Colonic mucosa (tissue), 4 donors: ENCODE measurements around the gene OS9. TPM values are rescaled to one million over a fixed set of nuclear protein-coding genes. Genes with fewer than 3 reads are reported as not detected.

Experiments used
- DNase-seq: peaks from one replicate; pipeline ENCODE4 v3.0.0-alpha.2; 2020
- H3K27ac ChIP-seq: fragments of 200-600 bp; one replicate; pipeline ENCODE4 v1.8.0; 2021
- H3K27me3 ChIP-seq: fragments of 200-600 bp; one replicate; pipeline ENCODE4 v1.8.0; 2021
- H3K36me3 ChIP-seq: fragments of 200-600 bp; one replicate; pipeline ENCODE4 v1.8.0; 2021
- H3K4me1 ChIP-seq: fragments of 200-600 bp; one replicate; pipeline ENCODE4 v1.8.0; 2021; ENCODE audit warnings: mild to moderate bottlenecking
- H3K4me3 ChIP-seq: fragments of 200-600 bp; one replicate; pipeline ENCODE4 v1.8.0; 2021
- H3K9ac ChIP-seq, 2 donors: one replicate each; pipeline ENCODE4 v1.7.0; 2013; ENCODE audit warnings: control low read depth in 2 of 2, low read depth in 2 of 2, low read length in 2 of 2
- H3K9me3 ChIP-seq: fragments of 200-600 bp; one replicate; pipeline ENCODE4 v1.8.0; 2021
- CTCF ChIP-seq: fragments of 200-600 bp; IDR thresholded peaks from one replicate; pipeline ENCODE4 v1.8.0; 2022; ENCODE audit warnings: antibody characterized with exemption, mild to moderate bottlenecking
- intact Hi-C: fragments of 100-400 bp; cut with DNase I; formaldehyde crosslinking; loops from one replicate; pipeline ENCODE4 v1.14.1; 2022
- total RNA-seq, 2 donors: library from RNA; stranded (reverse); fragmentation: NEBNext Ultra II Directional in 1 of 2; extraction: Animal tissue kit (Norgen Biotek cat#: 25700) in 1 of 2; gene quantifications; one replicate each; pipeline ENCODE4 v1.2.1, GENCODE V29; 2021
- donor health status: healthy.
- donor health status: DM: no; HTN: no; CAD: no.
- donor health status: DM: no; HTN: no; CAD: no.

OS9 gene
- total RNA-seq, 2 donors from 2014 or later, result 219 to 284 TPM

GRCh38 chr12:57741844-57742738, 48.2 kb downstream of the OS9 start:
- Histone ChIP-seq H3K9ac (no peak overlapping the region), H3K27me3 (peaks cover 38% of the 10 kb centered on the region), H3K27ac (peak overlapping the region; percentile 48)

DNA sequence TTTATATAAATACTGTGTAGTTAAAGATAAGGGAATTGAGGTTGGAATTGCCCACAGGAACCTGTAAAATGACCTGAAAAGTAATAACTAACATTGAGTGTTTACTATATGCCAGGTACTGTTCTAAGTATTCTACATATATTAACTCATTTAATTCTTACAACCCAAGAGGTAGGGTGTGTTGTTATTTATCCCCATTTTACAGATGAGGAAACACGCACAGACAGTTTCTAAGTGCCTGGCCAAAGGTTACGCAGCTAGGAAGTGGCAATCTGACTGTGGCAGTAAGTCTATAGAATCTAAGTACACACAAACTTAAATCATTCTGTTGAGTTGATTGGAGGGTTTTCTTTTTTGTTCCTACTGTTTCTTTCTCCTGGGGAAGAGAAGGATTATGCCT, 49.8 kb downstream of the OS9 start:
- Histone ChIP-seq H3K27ac (no peak overlapping the region), H3K9me3 (no peaks in the 10 kb centered on the region), H3K9ac (no peak overlapping the region), H3K36me3 (no peaks in the 10 kb centered on the region), H3K4me3 (no peak overlapping the region), H3K27me3 (peaks cover 21% of the 10 kb centered on the region), H3K4me1 (no peaks in the 10 kb centered on the region)
- TF ChIP-seq CTCF, result no peak
- intact Hi-C loops, result no loop called here
- DNase-seq, result no peak

More at GRCh38 chr12:57741844-57742738, 48.2 kb downstream of the OS9 start:
- no peaks in the 10 kb centered on the region for H3K36me3 ChIP-seq
- intact Hi-C loops, result no loop called here
- TF ChIP-seq CTCF, result no peak
- peaks cover 5% of the 10 kb centered on the region for H3K4me1 ChIP-seq
- DNase-seq, result peak; percentile 51
- H3K9me3 ChIP-seq, result no peaks in the 10 kb centered on the region
- H3K4me3 ChIP-seq, result peak overlapping the region; percentile 21

DNA sequence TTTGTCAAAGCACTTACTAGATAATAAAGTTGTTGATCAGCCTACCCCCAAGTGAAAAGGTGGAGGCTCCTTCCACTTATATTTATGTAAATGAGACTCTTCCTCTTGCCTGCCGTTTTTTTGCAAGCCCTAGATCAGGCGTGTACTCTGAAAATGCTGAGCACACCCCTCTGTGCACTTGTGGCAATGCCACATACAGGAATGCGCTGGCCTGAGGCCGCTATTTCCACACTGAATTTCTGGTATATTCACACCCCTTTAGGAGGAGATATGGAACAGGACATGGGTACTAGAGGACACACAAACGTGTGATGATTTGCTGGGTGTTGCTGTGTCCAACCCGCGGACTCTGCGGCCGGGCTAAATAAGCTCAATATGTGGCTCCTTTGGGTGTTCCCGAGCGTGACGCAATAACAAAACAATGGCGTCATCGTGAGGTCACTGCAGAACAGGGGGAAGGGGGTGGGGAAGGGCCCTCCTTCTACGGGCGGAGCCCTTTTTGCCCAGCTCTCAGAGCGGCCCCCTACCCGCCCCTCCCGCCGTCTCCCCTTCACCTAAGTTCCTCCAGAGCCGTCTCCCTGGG, 50.4 kb downstream of the OS9 start:
- Histone ChIP-seq H3K9me3 (no peaks in the 10 kb centered on the region), H3K36me3 (peaks cover 4% of the 10 kb centered on the region), H3K27ac (peak overlapping the region; percentile 73), H3K9ac (peak overlapping the region in 1 of 2 donors; percentile 97), H3K4me3 (peak overlapping the region; percentile 63), H3K27me3 (peaks cover 16% of the 10 kb centered on the region), H3K4me1 (no peaks in the 10 kb centered on the region)
- no peak for TF ChIP-seq CTCF
- DNase-seq, result peak; percentile 76
- intact Hi-C loops, result no loop called here

DNA sequence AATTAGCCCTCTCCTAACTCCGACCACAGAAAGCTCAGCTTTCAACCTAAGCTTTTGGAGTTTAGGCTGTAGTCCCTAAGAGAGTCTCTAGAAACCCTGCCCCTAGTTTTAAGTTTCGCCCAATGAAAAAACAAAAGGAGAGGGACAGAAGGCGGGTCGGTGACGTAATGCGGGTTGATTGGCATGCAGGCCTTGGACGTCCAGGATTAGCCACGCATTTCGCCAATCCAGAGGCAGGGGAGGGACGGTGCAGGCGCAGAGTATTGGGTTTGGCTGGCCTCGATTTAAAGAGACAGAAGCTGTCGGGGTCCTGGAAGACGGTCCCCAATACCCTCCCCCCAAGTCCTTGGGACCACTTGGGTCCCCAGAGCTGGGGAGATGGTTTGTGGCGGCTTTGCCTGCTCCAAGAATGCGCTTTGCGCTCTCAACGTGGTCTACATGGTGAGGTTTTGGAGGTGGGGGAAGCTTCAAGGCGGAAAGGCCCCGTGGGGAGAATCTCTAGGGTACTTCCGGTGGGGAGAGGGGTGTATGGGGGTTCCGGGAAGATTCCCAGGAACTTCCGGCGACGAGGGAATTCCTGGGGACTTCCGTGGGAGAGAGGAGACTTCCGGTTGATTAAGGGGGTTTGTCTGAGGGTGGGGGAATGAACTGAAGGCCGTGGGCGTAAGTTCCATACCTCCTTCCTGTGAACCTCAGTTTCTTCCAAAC, 51.0 kb downstream of the OS9 start, which contains the start of gene TSPAN31:
TSPAN31 (plus strand) TSS at position 263 of the 708 bp plus-strand sequence; CDS start at position 379, 116 bp downstream.
- no peak for TF ChIP-seq CTCF
- peaks cover 6% of the 10 kb centered on the region for H3K36me3 ChIP-seq
- H3K9ac ChIP-seq, result peak within 1 kb of the TSS; percentile 91 to 97
- no peaks in the 10 kb centered on the region for H3K9me3 ChIP-seq
- DNase-seq, result peak; percentile 98
- peak within 1 kb of the TSS; percentile 73 for H3K27ac ChIP-seq
- H3K4me1 ChIP-seq, result no peaks in the 10 kb centered on the region
- H3K4me3 ChIP-seq, result peak within 1 kb of the TSS; percentile 63
- intact Hi-C loops, result no loop called here
- peaks cover 10% of the 10 kb centered on the region for H3K27me3 ChIP-seq

DNA sequence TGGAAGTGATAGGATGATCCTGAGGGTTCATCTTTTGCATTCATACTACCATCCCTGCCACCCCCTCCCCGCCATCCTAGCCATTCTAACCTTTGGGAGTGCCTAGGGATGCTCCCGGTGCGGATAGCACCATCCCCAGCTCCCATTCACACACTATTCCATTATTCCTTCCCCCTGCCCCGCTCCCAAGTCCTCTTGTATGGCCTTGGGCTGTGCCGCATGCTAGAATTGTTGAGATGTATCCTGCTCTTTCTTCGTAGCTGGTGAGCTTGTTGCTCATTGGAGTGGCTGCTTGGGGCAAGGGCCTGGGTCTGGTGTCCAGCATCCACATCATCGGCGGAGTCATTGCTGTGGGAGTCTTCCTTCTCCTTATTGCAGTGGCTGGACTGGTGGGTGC, 51.6 kb downstream of the OS9 start:
- Histone ChIP-seq H3K27ac (peak overlapping the region; percentile 73), H3K4me3 (peak overlapping the region; percentile 63), H3K4me1 (no peaks in the 10 kb centered on the region), H3K36me3 (peaks cover 6% of the 10 kb centered on the region), H3K9me3 (no peaks in the 10 kb centered on the region), H3K27me3 (peaks cover 4% of the 10 kb centered on the region), H3K9ac (peak overlapping the region; percentile 91 to 97)
- no peak for DNase-seq
- intact Hi-C loops, result no loop called here
- no peak for TF ChIP-seq CTCF
